GM21367 (cell line): ENCODE measurements around the gene ITSN2.

Experiments used
- ATAC-seq: cut with Tn5 transposase; IDR thresholded peaks from one replicate; pipeline ENCODE4 v1.9.1; 2021; ENCODE audit not compliant: unreplicated experiment

Gene ITSN2

GRCh38 chr2:24190503-24190902 is 169.8 kb downstream of the ITSN2 start:
- no peak for ATAC-seq

- ATAC-seq: no peak
These were observed 170.8 kb downstream of the ITSN2 start for GRCh38 chr2:24189551-24189950.

GRCh38 chr2:24183366-24184069 is 176.8 kb downstream of the ITSN2 start:
- ATAC-seq: no peak

DNA sequence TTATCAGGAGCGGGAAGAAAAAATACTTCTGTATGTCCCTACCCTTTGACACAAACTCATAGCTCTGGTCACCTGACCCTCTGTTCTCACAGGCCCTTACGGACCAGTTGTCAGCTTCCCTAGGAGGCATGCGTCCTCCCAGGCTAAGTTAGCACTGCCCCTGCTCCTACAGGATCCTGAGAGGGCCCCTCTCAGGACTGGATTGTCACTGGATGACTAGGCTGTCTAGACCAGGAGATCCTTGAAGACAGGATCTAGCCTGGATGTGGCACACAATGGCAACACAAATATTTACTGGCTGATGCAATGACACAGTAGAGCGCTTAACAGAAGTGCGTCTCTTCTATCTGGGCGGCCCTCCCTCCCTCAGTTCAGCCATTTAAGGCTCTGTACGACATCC is 177.8 kb downstream of the ITSN2 start:
- ATAC-seq: no peak

- ATAC-seq: no peak
These were observed 178.5 kb downstream of the ITSN2 start for GRCh38 chr2:24181849-24182248.

DNA sequence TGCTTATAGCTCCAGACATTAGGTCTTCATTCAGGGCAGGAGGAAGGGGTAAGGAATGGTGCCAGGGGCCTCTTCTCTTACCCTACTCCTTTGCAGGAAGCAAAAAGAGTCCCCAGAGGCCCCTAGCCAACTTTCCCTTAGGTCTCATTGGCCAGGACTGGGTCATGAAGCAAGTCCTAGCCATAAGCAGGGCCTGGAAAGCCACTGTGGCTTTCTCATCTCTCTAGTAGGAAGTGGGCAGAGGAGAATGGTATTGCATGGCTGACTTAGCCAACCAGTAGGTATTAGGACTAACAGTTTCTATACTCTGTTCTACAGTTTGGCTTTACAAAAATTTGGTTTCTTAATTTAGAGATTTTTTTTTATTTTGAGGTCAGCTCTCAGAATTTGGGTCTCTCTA is 180.7 kb downstream of the ITSN2 start:
- ATAC-seq: no peak

- no peak for ATAC-seq
These were observed 184.0 kb downstream of the ITSN2 start for GRCh38 chr2:24176326-24176725.

- ATAC-seq: no peak
These were observed 184.6 kb downstream of the ITSN2 start for GRCh38 chr2:24175631-24176187.

DNA sequence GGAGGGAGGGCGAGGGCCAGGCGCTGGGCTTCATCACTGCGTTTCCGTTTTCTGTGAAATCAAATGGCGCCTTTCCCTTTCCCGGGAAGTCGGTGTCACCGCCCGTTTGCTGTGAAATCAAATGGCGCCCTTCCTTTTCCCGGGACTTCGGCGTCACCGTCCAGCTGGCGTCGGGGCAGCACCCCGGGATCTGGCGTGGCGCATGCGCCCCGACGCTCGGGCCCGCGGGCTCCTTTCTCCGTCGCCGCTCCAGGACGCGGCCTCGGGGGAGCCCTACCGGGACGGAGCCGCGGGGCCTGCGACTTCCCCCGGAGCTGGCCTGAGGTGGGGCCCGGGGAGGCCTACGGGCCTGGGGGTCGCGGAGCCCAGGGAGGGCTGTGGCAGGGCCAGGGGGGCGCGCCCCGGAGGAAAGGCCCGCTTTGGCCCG is 185.5 kb downstream of the ITSN2 start, which contains the start of gene FAM228A:
TSS of gene FAM228A (plus strand) at position 203 of the 427 bp plus-strand sequence. CDS start 428 bp downstream, outside the sequence.
- no peak for ATAC-seq

DNA sequence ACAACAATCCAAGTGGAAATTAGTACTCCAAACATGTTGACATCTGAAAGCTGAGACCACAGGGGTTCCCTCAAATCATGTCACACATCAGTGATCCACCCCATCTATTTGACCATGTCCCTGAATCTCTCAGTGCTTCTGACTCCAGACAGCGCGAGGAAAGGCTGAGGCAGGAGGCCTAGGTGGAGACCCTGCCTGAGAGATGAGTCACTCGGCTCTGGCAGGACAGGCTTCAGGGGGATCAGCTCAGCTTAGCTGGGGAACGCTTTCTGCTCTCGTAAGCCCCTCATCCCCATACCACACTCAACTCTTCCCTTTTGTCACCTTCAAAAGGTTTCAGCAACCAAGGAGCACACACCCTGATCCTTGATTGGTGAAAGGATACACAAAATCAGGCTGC is 191.3 kb downstream of the ITSN2 start:
- ATAC-seq: no peak

- no peak for ATAC-seq
These were observed 195.8 kb downstream of the ITSN2 start for GRCh38 chr2:24164416-24164973.

- no peak for ATAC-seq
These were observed 196.7 kb downstream of the ITSN2 start for GRCh38 chr2:24163601-24164000.

GRCh38 chr2:24163186-24163585 is 197.2 kb downstream of the ITSN2 start:
- ATAC-seq: no peak

DNA sequence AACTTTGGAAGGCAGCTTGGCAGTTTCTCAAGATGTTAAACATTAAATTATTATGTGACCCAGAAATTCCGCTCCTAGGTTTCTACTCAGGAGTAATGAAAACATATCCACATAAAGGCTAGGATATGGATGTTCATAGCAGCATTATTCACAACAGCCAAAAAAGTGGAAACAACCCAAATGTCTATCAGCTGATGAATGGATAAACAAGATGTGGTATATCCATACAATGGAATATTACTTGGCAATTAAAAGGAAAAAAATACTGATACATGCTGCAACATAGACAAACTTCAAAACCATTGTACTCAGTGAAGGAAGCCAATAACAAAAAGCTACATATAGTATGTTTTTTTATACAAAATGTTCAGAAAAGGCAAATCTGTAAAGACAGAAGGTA is 197.8 kb downstream of the ITSN2 start:
- no peak for ATAC-seq

GRCh38 chr2:24160761-24161160 is 199.6 kb downstream of the ITSN2 start:
- no peak for ATAC-seq

GRCh38 chr2:24159708-24160107 is 200.6 kb downstream of the ITSN2 start:
- ATAC-seq: no peak

DNA sequence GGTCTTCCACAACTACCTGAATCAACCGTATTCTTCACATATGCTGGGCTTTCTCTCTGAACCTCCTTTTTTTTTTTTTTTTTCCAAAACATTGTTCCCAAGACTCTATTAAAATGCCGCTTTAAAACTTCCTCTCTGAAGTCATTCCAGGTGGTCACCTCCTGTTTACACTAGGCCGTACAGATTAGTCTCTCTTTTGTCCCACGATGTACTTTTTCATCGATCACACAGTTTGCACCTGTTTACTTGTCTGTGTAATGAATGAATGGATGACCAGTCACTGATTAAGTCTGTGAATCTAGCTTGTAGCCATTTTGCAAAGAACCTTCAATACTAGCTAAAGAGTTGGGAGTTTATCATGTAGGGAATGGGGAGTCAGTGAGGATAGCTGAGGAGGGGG is 202.2 kb downstream of the ITSN2 start:
- no peak for ATAC-seq

- no peak for ATAC-seq
These were observed 206.9 kb downstream of the ITSN2 start for GRCh38 chr2:24153478-24153877.
